COR-L47 (cell line): ENCODE results near the gene TSPO2.

ENCODE experiments used
- DNase-seq: peaks from one replicate; lab custom pipeline; 2025; lab: John Stamatoyannopoulos, UW

The TSPO2 gene

DNA sequence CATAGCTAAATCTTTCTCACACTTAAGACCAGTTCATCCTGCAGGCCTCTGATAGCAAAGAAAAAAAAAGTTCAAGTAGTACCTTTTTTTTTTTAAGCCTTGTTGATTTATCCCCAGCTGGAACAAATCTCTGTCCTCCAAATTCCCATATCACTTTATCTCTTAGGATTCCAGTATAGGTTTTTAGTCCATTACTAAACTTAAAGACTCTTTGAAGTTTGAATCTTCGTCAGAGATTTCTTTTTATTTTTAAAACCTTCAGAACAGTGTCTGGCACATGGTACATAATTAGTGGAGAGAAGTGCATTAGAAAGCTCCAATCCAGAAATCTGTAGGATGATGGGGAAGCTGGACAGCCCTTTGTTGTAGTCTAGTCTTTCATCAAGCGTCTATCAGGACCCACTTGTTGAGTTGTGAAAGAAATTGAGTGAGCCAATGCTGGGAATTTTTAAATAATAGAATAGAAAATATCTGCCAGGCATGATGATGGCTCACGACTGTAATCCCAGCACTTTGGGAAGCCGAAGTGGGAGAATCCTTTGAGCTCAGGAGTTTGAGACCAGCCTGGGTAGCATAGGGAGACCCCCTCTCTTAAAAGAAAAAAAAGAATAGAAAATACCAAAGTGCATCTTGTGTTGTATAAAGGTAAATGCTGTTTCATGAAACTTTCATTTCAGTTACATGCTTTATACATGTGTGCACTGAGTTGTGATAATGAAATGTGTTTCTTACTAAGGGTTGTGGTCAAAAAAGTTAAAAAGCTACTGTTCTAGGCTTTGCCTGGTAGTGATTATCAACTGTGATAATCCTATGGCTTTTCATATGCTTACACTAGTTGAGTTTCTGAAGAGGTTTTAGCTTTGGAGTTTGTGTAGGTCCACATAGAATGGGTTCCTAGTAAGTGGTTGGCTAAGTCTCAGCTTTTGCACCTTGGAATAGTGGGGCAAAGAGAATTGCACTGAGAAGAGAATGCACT is 33.7 kb downstream of the TSPO2 start:
- no peak for DNase-seq

DNA sequence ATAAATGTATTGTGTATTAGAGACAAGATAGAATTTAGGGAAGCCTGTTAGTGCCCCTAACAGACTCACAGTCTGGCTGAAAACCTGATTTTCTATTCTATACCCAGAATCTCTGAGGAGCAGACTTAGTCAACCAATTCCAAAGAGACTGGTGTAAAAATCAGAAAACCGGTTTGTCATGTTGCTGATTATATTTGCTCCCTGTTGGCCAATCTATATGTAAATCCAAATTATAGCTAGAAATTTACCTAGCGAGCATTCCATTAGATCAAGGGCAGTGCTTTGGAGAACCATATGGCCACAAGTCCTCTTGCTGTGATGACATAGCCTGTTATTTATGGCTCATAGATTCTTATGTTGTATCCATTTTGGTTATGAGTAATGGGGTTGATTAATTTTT is 35.3 kb downstream of the TSPO2 start:
- no peak for DNase-seq

DNA sequence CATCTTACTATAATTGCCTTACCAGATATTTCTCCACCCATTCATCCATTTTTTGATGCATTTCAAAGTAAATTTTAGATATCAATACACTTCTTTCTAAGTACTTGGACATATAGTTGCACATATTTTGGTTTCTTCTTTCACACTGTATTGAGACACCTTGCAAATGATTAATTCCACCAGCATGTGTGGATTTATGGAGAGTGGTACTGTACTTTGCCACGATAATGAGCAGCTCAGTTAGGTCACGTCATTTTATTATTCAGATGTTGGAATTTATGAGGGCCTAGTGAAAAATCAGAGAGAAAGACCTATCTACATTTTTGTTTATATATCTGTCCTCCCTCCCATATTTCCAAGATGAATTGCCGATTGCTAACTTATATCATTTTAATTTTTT is 35.8 kb downstream of the TSPO2 start:
- DNase-seq: no peak

DNA sequence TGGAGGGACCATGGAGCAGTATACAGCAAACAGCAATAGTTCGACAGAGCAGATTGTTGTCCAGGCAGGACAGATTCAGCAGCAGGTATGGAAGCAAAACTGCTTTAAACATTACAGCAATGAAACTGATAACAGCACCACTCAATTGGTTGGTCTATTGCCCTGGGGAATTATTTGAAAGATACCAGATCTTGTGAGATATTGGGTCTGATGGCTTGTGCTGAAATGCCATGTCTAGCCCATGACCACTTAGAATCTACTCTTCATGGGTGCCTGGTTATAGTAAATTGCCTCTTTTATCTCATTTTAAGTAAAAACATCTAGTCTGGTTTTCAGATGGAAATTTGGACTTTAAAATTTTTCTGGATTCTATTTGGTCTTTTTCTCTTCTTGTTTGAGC is 36.8 kb downstream of the TSPO2 start:
- DNase-seq: no peak

DNA sequence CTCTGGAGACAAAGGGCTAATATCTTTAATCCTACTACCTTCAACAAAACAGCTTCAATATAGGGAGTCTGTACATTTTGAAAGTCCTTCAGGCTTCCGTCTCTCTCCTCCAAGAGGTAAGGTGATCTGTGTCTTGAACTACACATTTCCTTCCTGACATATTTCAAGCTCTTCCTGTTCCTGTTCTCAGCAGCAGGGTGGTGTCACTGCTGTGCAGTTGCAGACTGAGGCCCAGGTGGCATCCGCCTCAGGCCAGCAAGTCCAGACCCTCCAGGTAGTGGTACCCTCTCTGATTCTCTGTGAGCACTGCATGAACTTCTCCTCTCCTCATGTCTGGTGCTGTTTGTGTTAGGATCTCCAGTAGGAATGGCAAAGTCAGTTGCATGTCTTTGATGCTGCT is 38.4 kb downstream of the TSPO2 start:
- DNase-seq: no peak

DNA sequence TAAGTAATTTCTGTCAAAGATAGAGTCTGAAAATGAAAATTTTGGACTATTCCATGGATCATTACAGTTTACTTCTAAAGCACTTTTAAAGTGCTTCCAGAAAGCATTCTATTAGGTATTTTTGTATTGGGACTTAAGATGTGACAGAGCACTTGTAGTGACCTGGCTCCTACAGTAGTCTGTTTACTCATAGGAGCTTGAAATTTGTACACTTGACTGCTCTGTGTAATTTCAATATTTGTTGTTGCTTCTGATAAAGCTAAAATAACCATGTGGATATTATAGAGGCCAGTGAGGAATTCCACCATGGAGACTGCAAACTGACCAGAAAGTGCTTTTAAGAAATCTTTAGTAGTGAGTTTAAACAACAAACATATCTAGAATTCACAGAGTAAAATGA is 40.8 kb downstream of the TSPO2 start:
- DNase-seq: no peak

DNA sequence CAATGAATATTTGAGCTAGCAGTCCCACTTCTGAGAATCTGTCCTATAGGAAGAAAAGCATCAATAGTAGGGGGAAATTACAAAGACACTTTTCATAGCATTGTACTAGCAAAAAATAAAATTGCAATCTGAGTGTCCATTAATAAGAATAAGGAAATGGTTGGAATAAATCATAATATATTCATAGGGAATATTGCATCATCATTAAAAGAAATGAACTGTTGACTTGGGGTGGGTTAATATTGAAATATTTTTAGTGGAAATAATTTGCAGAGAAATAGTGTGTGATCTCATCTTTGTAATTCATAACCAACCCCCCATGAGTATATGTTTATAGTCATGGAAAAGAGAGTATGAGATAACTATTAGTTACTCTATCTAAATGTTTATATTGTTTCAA is 42.9 kb downstream of the TSPO2 start:
- no peak for DNase-seq

DNA sequence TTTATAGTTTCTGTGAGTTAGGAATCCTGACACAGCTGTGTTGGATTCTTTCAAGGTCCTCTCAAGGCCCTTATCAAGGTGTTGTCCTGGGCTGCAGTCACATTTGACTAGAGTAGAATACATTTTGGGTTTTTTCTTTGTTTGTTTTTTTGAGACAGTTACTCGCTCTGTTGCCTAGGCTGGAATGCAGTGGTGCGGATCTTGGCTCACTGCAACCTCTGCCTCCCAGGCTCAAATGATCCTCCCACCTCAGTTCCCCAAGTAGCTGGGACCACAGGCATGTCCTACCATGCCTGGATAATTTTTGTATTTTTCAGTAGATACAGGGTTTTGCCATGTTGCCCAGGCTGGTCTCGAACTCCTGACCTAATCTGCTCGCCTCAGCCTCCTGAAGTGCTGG is 46.2 kb downstream of the TSPO2 start:
- DNase-seq: no peak

DNA sequence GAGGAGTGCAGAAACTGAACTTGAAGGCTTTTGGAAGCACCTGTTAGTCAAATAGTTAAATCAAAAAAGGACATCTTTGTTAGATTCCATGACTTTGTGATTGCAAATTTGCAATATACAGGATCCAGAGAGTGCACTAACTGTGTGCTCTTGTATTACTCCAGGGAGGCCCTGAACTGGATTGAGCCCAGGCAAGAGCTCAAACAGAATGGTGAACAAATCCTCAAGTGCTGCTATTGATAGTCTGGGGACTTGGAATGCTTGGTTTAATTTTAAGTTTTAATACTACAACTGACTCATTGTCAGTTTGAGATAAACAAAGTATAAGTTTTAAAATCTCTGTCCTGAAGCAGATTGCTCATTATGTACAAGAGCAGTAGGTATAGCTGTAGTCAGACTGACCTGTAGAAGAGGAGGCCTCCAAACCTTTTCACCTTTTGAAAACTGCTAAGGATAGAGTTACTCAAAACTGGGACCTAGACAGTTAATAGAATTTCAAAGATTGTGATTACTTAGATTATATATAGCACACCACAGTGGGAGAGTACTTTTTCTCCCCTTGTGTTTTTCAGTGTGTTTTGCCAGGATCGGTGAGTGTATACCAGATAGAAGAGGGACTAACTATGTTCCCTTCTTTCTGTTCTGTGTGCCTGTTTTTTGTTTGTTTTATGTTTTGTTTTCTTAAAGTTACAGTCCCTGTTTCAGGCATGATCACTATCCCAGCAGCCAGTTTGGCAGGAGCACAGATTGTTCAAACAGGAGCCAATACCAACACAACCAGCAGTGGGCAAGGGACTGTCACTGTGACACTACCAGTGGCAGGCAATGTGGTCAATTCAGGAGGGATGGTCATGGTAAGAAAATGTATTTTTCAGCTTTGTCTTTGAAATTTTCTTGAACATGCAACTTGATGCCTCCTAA is 48.8 kb downstream of the TSPO2 start:
- DNase-seq: no peak

DNA sequence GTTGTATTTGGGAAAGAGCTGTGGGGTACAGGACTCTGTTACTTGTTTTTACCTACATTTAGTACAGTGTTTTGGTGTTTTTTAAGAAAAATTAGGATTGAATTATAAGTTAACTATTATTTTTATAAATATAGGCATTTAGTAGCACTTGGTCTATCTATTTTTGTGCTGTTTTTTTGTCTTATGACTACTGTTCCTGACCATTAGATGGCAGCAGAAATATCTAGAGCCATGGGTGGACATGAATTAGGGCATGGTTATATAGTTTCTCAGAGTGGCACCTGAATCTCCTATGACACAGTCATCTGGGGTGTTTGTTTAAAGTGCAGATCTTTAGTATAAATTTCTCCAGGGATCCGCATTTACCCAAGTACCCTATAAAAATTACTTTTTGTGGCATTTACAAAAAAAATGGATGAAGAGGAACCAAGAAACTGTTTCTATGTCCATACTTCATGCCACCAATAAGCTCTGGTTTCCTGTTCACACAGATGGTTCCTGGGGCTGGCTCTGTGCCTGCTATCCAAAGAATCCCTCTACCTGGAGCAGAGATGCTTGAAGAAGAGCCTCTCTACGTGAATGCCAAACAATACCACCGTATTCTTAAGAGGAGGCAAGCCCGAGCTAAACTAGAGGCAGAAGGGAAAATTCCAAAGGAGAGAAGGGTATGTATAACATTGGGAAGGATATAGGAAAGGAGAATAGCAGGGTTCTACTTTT is 50.3 kb downstream of the TSPO2 start:
- DNase-seq: peak; percentile 10

DNA sequence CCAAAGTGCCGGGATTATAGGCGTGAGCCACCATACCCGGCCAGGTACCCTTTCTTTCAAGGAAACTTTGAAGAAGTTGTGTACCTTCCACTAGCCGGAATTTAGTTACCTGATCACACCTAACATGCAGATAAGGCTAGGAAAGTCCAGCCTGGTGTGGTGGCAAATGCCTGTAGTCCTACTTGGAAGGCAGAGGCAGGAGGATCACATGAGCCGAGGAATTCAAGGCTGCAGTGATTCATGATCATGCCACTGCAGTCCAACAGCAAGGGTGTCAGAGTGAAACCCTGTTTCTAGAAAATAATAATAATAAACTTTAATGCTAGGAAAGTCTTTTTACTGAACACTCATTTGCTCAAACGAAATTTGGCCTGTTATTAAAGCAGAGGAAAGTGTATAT is 51.5 kb downstream of the TSPO2 start:
- no peak for DNase-seq
